Limb (tissue), 2 donors: Measurements from ENCODE around the gene GPR32.
"Not testable (repeated sequence)": the region's sequence is repeated elsewhere in the genome, so short reads cannot be mapped to it uniquely, and the experiment has no call there.

Experiments used
- DNase-seq, 2 donors: peaks; one replicate each; pipeline ENCODE4 v3.0.0-alpha.2; 2016; ENCODE audit errors: extremely low spot score in 2 of 2

The GPR32 gene

DNA sequence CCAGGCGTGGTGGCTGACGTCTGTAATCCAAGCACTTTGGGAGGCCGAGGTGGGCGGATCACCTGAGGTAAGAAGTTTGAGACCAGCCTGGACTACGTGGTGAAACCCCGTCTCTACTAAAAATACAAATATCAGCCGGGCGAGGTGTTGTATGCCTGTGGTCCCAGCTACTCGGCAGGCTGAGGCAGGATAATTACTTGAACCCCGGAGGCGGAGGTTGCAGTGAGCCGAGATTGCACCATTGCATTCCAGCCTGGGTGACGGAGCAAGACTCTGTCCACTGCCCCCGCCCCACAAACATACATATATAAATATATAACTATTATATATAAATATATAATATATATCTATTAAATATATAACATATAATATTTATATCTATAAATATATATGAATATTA lies 23.1 kb upstream of the GPR32 start:
- not testable (repeated sequence) for DNase-seq

DNA sequence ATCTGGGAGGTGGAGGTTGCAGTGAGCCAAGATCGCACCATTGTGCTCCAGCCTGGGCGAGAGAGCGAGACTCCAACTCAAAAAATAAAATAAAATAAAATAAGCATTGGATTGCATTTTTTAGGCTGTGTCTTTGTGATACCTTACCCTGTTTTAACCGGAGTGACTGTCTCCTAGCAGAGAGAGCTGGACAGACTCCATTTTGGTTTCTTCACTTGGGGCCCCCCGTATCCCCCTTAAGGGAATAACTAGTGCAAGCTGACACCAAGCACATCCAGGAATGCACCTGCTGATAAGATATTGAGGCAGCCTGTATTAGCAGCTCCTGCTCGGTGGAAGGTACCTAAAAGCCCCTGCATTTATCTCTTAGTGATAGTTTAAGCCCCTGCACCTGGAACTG lies 20.8 kb upstream of the GPR32 start:
- DNase-seq = no peak

DNA sequence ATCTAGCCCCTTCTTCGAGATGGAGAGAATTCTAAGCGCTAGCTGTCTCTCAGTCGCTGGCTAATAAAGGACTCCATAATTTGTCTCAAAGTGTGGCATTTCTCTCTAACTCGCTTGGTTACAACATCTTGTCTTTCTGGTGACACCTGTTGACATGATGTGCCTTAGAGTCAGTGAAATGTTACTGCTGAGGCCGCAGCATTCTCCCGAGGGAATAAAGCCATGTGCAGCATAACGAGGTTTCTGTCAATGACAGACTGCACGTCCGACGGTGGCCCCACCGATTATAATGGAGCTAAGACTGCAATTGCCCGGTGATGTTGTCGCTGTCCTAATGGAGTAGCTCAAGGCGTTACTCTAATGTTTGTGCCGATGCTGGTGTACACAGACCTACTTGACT lies 20.3 kb upstream of the GPR32 start:
- no peak for DNase-seq

DNA sequence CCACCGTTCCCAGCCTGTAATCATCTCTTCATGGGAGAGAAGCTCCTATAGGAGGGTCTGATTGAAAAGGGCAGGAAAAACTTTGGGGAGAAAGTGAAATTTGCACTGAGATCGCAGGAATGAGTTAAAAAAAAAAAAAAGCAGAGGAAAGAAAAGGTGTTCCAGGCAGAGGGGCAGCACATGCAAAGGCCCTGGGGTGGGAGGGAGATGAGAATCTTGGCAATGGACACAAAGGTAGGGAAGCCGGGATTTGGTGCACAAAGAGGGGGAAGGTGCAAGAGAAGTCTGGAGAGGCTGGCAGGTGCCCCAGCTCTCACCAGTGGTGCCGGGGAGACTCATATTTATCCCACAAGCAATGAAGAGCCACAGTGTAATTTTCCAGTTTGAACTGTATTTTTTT lies 16.4 kb upstream of the GPR32 start:
- DNase-seq = no peak

DNA sequence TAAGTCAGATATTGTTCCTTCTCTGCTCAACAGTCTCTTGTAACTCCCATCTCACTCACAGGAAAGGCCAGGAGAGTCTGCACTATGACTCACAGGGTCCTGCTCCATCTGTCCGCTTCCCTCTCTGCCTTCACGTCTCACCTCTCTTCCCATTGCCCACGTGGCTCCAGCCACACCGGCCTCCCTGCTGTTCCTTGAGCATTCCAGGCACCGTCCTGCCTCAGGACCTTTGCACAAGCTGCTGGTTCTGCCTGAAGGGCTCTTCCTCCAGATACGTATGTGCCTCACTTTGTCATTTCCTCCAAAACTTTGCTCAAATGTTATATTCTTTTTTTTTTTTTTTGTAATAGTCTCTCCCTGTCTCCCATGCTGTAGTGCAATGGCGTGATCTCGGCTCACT lies 14.0 kb upstream of the GPR32 start:
- not testable (repeated sequence) for DNase-seq

DNA sequence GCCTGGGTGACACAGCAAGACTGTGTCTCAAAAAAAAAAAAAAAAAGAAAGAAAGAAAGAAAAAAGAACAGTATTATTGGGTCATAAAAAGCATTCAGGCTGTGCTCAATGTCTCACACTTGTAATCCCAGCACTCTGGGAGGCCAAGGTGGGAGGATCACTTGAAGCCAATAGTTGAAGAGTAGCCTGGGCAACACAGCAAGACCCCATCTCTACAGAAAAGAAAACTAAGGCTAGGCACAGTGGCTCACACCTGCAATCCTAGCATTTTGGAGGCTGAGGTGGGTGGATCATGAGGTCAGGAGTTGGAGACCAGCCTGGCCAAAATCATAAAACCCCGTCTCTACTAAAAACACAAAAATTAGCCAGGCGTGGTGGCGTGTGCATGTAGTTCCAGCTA lies 12.6 kb upstream of the GPR32 start:
- not testable (repeated sequence) for DNase-seq

DNA sequence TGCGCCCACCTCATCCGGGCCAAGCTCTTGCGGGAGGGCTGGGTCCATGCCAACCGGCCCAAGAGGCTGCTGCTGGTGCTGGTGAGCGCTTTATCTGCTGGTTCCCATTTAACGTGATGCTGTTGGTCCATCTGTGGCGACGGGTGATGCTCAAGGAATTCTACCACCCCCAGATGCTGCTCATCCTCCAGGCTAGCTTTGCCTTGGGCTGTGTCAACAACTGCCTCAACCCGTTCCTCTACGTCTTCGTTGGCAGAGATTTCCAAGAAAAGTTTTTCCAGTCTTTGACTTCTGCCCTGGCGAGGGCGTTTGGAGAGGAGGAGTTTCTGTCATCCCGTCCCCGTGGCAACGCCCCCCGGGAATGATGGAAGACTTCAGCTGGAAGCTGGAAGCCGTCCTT lies 11.2 kb upstream of the GPR32 start:
- DNase-seq = not testable (repeated sequence)

DNA sequence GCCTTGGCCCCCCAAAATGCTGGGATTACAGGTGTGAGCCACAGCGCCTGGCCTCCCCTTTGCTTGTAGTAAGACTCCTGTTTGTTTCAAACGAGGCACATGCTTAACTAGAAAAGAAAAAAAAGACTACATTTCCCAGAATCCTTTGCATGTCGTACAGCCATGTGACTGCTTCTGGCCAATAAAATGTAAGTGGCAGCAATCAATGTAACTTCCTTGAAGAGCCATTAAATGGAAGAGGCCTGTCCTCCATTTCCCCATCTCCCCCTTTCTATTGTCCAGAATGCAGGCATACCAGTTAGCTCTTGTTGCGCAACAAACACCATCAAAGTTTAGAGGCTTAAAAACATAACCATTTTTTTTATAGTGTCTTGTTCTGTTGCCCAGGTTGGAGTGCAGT lies 10.4 kb upstream of the GPR32 start:
- DNase-seq = no peak

DNA sequence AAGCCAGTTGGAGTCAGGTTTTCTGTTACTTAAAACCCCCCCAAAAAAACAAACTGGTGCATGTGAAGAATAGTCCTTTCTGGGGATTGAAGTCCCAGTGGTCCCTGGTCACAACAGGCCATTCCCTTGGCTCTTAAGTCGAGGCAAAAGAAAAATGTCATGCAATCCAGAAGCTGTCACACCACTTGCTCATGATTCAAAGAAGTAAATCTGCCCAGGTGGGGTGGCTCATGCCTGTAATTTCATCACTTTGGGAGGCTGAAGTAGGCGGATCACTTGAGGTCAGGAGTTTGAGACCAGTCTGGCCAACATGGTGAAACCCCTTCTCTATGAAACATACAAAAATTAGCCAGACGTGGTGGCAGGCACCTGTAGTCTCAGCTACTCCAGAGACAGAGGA lies 8.8 kb upstream of the GPR32 start:
- not testable (repeated sequence) for DNase-seq

DNA sequence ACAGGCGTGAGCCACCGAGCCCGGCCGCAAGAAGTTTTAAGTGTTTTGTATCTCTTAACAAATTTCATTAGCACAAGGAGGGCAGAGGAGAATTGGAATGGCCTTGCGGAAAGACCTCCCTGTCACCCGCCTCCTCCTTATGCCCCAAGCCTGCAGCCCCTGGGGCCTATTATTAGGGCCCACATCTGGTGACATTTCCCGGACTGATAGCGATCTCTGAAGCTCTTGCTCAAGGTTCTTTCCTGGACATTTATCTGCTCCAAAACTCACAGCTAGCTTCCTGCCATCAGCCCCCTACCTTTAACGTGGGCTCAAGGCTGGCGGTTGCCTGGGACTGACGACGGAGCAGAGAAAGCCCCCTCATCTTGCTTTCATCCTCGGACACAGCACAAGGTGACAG lies 6.7 kb upstream of the GPR32 start:
- DNase-seq = not testable (repeated sequence)

DNA sequence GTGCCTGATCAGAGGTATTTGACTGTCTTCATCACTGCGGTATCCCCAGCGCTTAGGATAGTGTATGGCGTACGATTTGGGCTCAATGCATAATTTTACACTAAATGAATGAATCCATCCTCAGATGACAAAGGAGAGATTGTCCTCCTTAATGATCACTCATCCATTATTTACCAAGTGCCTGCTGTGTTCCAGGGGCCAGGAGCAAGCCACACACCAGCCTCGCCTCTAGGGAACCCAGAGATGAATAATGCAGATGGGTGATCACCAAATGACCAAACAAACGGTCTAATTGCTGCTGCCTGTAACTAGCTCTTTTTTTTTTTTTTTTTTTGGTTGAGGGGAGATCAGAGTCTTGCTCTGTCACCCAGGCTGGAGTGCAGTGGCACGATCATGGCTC lies 5.9 kb upstream of the GPR32 start:
- no peak for DNase-seq

DNA sequence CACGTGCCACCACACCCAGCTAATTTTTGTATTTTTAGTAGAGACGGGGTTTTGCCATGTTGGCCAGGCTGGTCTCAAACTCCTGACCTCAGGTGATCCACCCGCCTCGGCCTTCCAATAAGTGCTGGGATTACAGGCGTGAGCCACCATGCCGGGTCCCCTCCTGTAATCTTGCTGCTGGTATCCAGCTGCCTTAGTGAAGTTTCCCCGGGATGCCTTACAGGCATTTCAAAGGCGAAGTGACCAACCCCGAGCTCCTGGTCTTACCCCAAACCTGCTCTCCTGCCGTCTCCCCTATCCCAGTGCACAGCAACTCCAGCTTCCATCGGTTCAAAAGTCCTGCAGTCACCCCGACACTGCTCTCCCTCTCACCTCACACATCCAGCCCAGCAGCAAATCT lies 3.5 kb upstream of the GPR32 start:
- DNase-seq = not testable (repeated sequence)

DNA sequence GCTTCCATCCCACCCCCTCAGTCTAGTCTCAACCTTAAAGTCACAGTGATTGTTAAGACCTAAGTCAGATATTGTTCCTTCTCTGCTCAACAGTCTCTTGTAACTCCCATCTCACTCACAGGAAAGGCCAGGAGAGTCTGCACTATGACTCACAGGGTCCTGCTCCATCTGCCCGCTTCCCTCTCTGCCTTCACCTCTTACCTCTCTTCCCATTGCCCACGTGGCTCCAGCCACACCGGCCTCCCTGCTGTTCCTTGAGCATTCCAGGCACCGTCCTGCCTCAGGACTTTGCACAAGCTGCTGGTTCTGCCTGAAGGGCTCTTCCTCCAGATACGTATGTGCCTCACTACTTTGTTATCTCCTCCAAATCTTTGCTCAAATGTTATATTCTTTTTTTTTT lies 3.0 kb upstream of the GPR32 start:
- not testable (repeated sequence) for DNase-seq

DNA sequence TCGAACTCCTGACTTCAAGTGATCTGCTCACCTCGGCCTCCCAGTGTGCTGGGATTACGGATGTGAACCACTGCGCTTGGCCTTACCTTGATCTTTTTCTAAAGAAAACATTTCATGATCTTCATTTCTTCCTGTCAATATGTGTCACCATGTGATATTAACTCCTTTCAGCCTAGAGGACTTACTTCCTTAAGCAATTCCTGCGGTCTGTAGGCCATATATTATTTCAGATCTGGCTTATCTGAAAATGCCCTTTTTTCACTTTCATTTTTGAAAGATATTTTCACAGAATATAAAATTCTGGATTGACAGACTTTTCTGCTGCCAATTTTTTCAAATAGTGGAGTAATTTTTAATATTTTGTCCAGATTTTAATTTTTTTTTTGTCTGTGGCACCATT lies 2.0 kb upstream of the GPR32 start:
- DNase-seq = no peak

DNA sequence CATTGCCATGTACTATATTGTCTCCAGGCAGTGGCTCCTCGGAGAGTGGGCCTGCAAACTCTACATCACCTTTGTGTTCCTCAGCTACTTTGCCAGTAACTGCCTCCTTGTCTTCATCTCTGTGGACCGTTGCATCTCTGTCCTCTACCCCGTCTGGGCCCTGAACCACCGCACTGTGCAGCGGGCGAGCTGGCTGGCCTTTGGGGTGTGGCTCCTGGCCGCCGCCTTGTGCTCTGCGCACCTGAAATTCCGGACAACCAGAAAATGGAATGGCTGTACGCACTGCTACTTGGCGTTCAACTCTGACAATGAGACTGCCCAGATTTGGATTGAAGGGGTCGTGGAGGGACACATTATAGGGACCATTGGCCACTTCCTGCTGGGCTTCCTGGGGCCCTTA lies 624 bp downstream of the GPR32 start:
- no peak for DNase-seq

DNA sequence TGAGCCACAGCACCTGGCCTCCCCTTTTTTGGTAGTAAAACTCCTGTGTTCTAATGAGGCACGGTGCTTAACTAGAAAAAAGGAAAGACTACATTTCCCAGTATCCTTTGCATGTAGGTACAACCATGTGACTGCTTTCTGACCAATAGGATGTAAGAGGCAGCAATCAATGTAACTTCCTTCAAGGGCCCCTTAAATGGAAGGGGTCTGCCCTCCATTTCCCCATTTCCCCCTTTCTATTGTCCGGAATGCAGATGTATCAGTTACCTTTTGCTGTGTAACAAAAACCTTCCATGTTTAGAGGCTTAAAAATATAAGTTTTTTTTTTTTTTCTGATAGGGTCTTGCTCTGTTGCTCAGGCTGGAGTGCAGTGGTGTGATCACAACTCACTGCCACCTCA lies 2.2 kb downstream of the GPR32 start:
- DNase-seq = no peak

DNA sequence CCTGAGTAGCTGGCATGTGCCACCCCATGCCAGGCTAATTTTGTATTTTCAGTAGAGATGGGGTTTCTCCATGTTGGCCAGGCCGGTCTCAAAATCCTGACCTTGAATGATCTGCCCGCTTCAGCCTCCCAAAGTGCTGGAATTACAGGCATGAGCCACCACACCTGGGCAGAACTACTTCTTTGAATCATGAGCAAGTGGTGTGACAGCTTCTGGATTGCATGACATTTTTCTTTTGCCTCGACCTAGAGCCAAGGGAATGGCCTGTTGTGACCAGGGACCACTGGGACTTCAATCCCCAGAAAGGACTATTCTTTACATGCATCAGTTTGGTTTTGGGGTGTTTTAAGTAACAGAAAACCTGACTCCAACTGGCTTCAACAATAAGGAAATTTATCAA lies 2.6 kb downstream of the GPR32 start:
- DNase-seq = not testable (repeated sequence)

DNA sequence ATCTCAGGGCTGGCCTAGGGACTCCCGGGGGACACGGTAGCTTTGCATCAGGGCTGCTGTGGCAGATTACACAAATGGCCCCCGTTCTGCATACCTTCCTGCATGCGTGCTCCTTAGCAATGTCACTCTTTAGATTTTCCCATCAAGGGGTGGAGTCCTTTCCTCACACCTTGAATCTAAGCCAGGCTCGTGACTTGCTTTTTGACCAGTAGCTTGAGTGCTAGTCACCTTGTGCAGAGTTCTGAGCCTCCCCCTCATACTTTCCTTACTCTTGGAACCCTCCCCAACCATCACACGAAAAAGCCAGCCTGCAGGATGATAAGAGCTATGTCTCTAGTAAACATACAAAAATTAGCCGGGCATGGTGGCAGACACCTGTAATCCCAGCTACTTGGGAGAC lies 3.2 kb downstream of the GPR32 start:
- not testable (repeated sequence) for DNase-seq

DNA sequence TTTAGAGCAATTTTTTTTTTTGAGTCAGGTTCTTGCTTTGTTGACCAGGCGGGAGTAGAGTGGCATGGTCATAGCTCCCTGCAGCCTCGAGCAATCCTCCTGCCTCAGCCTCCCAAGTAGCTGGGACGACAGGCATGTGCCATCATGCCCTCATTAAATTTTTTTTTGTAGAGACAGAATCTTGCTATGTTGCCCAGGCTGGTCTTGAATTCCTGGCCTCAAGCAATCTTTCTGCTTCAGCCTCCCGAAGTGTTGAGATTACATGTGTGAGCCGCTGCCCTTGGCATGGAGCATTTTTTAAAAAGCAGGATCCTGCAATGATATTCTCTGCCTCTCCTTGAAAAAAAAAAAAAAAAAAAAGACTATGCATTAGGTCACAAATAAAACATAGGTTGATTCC lies 5.9 kb downstream of the GPR32 start:
- DNase-seq = no peak

DNA sequence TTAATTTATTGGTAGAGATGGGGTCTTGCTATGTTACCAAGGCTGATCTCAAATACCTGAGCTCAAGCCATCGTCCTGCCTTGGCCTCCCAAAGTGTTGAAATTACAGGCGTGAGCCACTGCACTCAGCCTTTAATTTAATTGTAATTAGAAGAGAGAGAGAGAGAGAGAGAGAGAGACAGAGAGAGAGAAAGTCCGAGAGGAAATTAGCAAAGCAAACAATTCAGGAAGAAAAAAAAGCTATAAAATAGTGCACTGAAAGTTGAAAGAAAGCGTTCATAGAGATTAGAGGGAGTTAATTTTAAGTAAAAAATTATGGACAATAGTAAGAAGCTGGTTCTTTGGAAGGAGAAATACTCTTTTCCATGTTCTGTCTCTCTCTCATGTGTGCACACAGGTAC lies 7.0 kb downstream of the GPR32 start:
- no peak for DNase-seq

DNA sequence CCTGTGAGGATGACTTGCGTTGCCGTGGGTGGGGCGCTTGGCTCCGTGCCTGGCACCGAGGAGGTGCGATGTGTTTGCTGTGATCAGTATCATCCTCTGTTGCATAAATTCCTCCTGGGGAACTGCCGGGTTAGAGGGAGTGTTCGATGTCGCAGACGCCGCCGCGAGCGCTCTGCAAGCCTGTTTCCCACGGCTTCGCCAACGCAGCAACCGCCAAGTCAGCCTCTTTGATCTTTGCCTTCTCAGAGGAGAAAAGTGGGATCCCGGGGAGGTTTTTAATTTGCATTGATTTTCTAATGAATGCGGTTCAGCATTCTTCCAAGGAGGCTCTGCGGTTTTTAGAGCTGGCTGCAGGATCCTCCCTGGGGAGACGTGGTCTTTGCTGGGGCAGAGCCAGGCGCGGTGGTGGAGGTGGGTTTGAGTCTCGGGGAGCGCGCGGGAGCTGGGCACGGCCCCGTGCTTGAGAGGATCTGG lies 7.6 kb downstream of the GPR32 start:
- DNase-seq = peak in 1 of 2 donors; percentile 36

DNA sequence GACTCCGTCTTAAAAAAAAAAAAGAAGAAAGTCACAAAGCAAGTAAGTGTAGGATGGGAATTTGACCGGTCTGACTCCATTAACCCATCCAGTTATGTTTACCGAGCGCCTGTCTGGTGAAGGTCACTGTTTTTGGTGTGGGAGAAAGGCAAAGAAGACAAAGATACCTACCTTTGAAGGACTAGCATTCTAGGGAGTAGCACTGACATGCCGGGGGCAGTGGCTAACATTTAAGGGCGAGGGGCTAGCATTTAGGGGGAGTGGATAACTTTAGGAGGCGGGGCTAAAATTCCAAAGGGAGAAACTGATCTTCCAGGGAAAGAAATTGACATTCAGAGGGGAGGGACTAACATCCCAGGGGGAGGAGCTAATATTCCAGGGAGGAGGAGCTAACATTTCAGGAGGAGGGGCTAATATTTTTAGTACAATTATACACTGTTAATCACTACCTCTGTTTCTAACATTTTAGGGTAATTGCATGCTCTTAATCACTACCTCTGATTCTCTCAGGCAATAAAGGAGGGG lies 8.7 kb downstream of the GPR32 start:
- no peak for DNase-seq

DNA sequence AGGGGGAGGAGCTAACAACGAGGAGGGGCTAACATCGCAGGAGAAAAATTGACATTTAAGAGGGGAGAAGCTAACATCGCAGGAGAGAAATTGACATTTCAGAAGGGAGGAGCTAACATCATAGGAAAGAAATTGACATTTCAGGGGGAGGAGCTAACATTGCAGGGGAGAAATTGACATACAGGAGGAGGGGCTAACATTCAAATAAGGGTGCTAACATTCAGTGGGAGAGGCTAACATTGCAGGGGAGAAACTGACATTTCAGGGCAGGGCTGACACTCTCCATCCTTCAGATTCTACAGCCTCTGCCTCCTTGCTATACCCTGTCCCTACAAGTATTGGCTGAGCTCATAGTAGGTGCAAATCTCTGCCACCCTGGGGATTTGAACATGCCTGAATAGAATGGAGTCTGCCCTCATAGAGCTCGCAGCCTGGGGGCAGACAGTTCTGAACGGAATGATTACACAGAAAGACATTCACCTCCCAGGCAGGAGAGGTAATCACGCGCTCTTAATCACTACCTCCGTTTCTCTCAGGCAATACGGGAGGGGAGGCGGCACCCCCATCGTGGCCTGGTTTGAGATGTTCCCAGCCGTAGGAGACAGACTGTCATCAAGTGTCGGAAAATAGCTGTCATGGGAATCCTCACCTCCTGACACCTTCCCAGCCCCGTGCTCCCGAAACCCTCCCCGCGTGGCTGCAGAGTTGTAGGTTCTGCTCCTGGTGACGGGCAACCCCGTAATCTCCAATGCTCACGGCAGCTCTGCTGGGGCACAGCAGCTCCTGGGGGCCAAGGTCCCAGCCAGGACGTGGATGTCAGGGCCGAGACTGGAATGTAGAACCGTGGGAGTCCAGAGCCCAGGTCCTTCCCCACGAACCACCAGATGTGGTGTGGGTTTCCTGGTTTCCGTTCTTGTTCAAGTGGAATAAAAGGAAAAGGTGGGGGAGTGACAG lies 9.5 kb downstream of the GPR32 start:
- no peak for DNase-seq
